C4-2B (cell line): ENCODE measurements around the gene THADA.
"Not testable (repeated sequence)": the region's sequence is repeated elsewhere in the genome, so short reads cannot be mapped to it uniquely, and the experiment has no call there.

Experiments
- ZFX ChIP-seq: fragments of 450-650 bp; IDR thresholded peaks from 2 replicates; pipeline ENCODE4 v1.6.1; 2017
- TF ChIP-seq, protein P1 (sequence below): fragments of 450-650 bp; conservative IDR thresholded peaks from 2 replicates; pipeline ENCODE4 v1.5.1; 2017; ENCODE audit warnings: mild to moderate bottlenecking

DNA sequence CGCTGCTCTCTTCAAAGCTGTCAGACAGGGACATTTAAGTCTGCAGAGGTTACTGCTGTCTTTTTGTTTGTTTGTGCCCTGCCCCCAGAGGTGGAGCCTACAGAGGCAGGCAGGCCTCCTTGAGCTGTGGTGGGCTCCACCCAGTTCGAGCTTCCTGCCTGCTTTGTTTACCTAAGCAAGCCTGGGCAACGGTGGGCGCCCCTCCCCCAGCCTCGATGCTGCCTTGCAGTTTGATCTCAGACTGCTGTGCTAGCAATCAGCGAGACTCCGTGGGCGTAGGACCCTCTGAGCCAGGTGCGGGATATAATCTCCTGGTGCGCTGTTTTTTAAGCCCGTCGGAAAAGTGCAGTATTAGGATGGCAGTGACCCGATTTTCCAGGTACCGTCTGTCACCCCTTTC lies 47.5 kb downstream of the THADA start:
- TF ChIP-seq, protein P1, sequence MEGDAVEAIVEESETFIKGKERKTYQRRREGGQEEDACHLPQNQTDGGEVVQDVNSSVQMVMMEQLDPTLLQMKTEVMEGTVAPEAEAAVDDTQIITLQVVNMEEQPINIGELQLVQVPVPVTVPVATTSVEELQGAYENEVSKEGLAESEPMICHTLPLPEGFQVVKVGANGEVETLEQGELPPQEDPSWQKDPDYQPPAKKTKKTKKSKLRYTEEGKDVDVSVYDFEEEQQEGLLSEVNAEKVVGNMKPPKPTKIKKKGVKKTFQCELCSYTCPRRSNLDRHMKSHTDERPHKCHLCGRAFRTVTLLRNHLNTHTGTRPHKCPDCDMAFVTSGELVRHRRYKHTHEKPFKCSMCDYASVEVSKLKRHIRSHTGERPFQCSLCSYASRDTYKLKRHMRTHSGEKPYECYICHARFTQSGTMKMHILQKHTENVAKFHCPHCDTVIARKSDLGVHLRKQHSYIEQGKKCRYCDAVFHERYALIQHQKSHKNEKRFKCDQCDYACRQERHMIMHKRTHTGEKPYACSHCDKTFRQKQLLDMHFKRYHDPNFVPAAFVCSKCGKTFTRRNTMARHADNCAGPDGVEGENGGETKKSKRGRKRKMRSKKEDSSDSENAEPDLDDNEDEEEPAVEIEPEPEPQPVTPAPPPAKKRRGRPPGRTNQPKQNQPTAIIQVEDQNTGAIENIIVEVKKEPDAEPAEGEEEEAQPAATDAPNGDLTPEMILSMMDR = not testable (repeated sequence)
- TF ChIP-seq ZFX = not testable (repeated sequence)
